Measurements from ENCODE around the gene LIN52.

Gene LIN52

DNA sequence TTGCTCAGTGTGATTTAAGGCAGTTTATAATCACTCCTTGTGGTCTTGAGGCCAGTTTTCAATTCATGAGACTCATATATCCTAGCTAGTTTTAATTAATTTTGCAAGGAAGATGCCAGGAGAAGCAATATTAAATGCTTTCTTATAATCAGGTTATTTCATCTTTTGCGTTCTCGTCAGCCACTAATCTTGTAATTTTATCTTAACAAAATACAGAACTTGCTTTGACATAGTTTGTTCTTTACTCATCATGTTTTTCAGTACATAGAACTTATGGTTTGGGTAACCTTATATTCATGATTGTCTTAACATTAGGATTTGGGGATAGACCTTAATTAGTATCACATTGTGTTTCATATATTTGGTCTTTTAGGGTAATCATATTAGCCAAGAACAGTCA is 76.0 kb downstream of the LIN52 start:
- Mint-ChIP-seq H3K4me1 (peaks cover 6% of the 10 kb centered on the region), H3K36me3 (ENCODE audit: insufficient read depth) (peaks cover 4% of the 10 kb centered on the region), H3K27me3 (no peaks in the 10 kb centered on the region), H3K9me3 (no peaks in the 10 kb centered on the region), H3K27ac (ENCODE audit: low read depth) (no peak overlapping the region), H3K4me3 (no peak overlapping the region)
- DNase-seq (ENCODE audit: low spot score in 2 of 2): no peak
- no peak for ATAC-seq (replicated peaks; ENCODE audit: extremely low read depth, poor library complexity, severe bottlenecking)

DNA sequence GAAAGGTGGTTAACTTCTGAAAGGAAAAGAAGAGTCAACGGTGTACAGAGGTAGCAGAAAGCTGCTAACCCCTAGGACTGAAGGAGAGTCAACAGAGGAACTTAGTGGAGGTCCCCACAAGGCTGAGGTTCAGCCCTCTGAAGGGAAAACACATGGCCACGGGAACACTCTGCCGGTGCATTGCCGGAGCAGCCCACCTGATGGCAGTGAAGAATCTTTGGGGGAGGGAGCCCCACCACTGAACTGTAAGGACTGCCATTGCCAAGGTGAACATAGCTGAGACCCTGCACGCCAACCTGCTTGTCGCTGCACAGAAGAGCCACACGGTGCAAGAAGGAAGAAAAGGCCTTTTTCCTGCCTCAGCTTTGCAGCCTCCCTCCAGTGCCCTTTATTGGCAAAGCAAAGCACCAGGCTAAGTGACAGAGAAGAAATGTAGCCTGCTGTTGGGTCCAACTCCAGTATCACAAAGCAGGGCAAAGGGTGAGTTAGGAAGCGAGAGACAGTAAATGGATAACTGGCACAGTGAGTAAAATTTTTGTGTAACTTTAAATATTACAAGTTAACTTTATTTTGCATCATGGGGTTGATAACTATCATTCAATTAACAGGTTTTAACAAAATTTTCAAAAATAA is 76.9 kb downstream of the LIN52 start:
- Mint-ChIP-seq H3K36me3 (ENCODE audit: insufficient read depth) (peaks cover 5% of the 10 kb centered on the region), H3K4me3 (no peak overlapping the region), H3K27ac (ENCODE audit: low read depth) (no peak overlapping the region), H3K4me1 (peaks cover 3% of the 10 kb centered on the region), H3K9me3 (no peaks in the 10 kb centered on the region), H3K27me3 (no peaks in the 10 kb centered on the region)
- DNase-seq (ENCODE audit: low spot score in 2 of 2) (no peak), ATAC-seq (replicated peaks; ENCODE audit: extremely low read depth, poor library complexity, severe bottlenecking) (no peak)

GRCh38 chr14:74169906-74170305 is 85.2 kb downstream of the LIN52 start:
- H3K27ac Mint-ChIP-seq (ENCODE audit: low read depth): no peak overlapping the region
- H3K4me1 Mint-ChIP-seq: peaks cover 5% of the 10 kb centered on the region
- H3K36me3 Mint-ChIP-seq (ENCODE audit: insufficient read depth): peaks cover 1% of the 10 kb centered on the region
- no peak for ATAC-seq (replicated peaks; ENCODE audit: extremely low read depth, poor library complexity, severe bottlenecking)
- H3K9me3 Mint-ChIP-seq: no peaks in the 10 kb centered on the region
- DNase-seq (ENCODE audit: low spot score in 2 of 2): no peak
- no peak overlapping the region for H3K4me3 Mint-ChIP-seq
- no peaks in the 10 kb centered on the region for H3K27me3 Mint-ChIP-seq

DNA sequence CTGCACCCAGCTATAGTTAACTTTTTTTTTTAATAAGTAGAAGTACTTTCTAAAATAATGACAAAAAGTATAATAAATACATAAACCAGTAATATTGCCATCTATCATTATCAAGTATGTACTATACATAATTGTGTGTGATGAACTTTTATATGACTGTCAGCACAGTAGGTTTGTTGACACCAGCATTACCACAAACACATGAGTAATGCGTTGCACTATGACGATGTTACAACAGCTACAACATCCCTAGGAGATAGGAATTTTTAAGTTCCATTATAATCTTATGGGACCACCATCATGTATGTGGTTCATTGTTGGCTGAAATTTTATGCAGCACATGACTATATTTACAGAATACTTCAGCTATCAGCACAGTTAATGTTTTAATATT is 91.6 kb downstream of the LIN52 start:
- Mint-ChIP-seq H3K9me3 (no peaks in the 10 kb centered on the region), H3K36me3 (ENCODE audit: insufficient read depth) (peaks cover 6% of the 10 kb centered on the region), H3K27ac (ENCODE audit: low read depth) (no peak overlapping the region), H3K4me3 (no peak overlapping the region), H3K27me3 (no peaks in the 10 kb centered on the region), H3K4me1 (no peaks in the 10 kb centered on the region)
- no peak for DNase-seq (ENCODE audit: low spot score in 2 of 2)
- ATAC-seq (replicated peaks; ENCODE audit: extremely low read depth, poor library complexity, severe bottlenecking): no peak

DNA sequence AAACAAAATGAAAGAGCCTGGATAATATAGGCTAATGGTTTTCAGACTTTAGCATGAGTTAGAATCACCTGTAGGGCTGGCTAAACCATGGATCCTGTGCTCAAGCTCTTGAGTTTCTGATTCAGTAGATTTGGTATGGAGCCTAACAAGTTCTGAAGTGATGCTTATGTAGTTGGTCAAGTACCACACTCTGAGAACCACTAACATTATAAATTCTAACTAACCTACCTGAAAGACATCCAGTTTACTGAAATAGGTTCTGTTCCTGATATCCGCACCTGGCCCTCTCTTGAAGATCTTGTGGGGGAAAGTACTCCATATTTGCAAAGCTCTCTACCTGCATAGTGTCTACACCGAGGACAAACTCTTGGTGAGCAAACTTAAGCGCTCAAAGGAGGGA is 95.1 kb downstream of the LIN52 start:
- Mint-ChIP-seq H3K27me3 (no peaks in the 10 kb centered on the region), H3K4me1 (no peaks in the 10 kb centered on the region), H3K9me3 (no peaks in the 10 kb centered on the region), H3K27ac (ENCODE audit: low read depth) (no peak overlapping the region), H3K36me3 (ENCODE audit: insufficient read depth) (peaks cover 10% of the 10 kb centered on the region), H3K4me3 (no peak overlapping the region)
- ATAC-seq (replicated peaks; ENCODE audit: extremely low read depth, poor library complexity, severe bottlenecking) (no peak), DNase-seq (ENCODE audit: low spot score in 2 of 2) (no peak)

GRCh38 chr14:74190927-74191575 is 106.3 kb downstream of the LIN52 start:
- ATAC-seq (replicated peaks; ENCODE audit: extremely low read depth, poor library complexity, severe bottlenecking) (no peak), DNase-seq (ENCODE audit: low spot score in 2 of 2) (no peak)
- Mint-ChIP-seq H3K4me1 (no peaks in the 10 kb centered on the region), H3K36me3 (ENCODE audit: insufficient read depth) (peaks cover 8% of the 10 kb centered on the region), H3K27ac (ENCODE audit: low read depth) (no peak overlapping the region), H3K4me3 (no peak overlapping the region), H3K27me3 (no peaks in the 10 kb centered on the region), H3K9me3 (no peaks in the 10 kb centered on the region)

GRCh38 chr14:74194506-74195274 is 109.9 kb downstream of the LIN52 start:
- ATAC-seq (replicated peaks; ENCODE audit: extremely low read depth, poor library complexity, severe bottlenecking): no peak
- H3K27ac Mint-ChIP-seq (ENCODE audit: low read depth): no peak overlapping the region
- no peaks in the 10 kb centered on the region for H3K9me3 Mint-ChIP-seq
- no peak overlapping the region for H3K4me3 Mint-ChIP-seq
- H3K4me1 Mint-ChIP-seq: no peaks in the 10 kb centered on the region
- H3K36me3 Mint-ChIP-seq (ENCODE audit: insufficient read depth): peaks cover 14% of the 10 kb centered on the region
- no peak for DNase-seq (ENCODE audit: low spot score in 2 of 2)
- no peaks in the 10 kb centered on the region for H3K27me3 Mint-ChIP-seq

- ATAC-seq (replicated peaks; ENCODE audit: extremely low read depth, poor library complexity, severe bottlenecking): no peak
- H3K9me3 Mint-ChIP-seq: no peaks in the 10 kb centered on the region
- peaks cover 13% of the 10 kb centered on the region for H3K36me3 Mint-ChIP-seq (ENCODE audit: insufficient read depth)
Measured at GRCh38 chr14:74195623-74196022, 110.9 kb downstream of the LIN52 start.

GRCh38 chr14:74198441-74199234 is 113.9 kb downstream of the LIN52 start:
- DNase-seq (ENCODE audit: low spot score in 2 of 2) (no peak), ATAC-seq (replicated peaks; ENCODE audit: extremely low read depth, poor library complexity, severe bottlenecking) (no peak)
- H3K27ac Mint-ChIP-seq (ENCODE audit: low read depth): no peak overlapping the region
- H3K9me3 Mint-ChIP-seq: no peaks in the 10 kb centered on the region
- no peaks in the 10 kb centered on the region for H3K4me1 Mint-ChIP-seq
- H3K36me3 Mint-ChIP-seq (ENCODE audit: insufficient read depth): peaks cover 6% of the 10 kb centered on the region
- H3K4me3 Mint-ChIP-seq: no peak overlapping the region
- no peaks in the 10 kb centered on the region for H3K27me3 Mint-ChIP-seq

More at GRCh38 chr14:74195623-74196022, 110.9 kb downstream of the LIN52 start:
- DNase-seq (ENCODE audit: low spot score in 2 of 2): no peak
- Mint-ChIP-seq H3K4me1 (no peaks in the 10 kb centered on the region), H3K27me3 (no peaks in the 10 kb centered on the region), H3K27ac (ENCODE audit: low read depth) (no peak overlapping the region), H3K4me3 (no peak overlapping the region)

GRCh38 chr14:74202113-74202512 is 117.4 kb downstream of the LIN52 start:
- Mint-ChIP-seq H3K4me3 (no peak overlapping the region), H3K27me3 (no peaks in the 10 kb centered on the region), H3K27ac (ENCODE audit: low read depth) (no peak overlapping the region), H3K9me3 (no peaks in the 10 kb centered on the region), H3K36me3 (ENCODE audit: insufficient read depth) (peaks cover 6% of the 10 kb centered on the region), H3K4me1 (no peaks in the 10 kb centered on the region)
- ATAC-seq (replicated peaks; ENCODE audit: extremely low read depth, poor library complexity, severe bottlenecking): no peak
- no peak for DNase-seq (ENCODE audit: low spot score in 2 of 2)

- DNase-seq (ENCODE audit: low spot score in 2 of 2) (no peak), ATAC-seq (replicated peaks; ENCODE audit: extremely low read depth, poor library complexity, severe bottlenecking) (no peak)
- no peaks in the 10 kb centered on the region for H3K4me1 Mint-ChIP-seq
- peak overlapping the region; percentile 61 for H3K27ac Mint-ChIP-seq (ENCODE audit: low read depth)
- H3K27me3 Mint-ChIP-seq: peaks cover 3% of the 10 kb centered on the region
- no peak overlapping the region for H3K4me3 Mint-ChIP-seq
- no peaks in the 10 kb centered on the region for H3K9me3 Mint-ChIP-seq
- peaks cover 6% of the 10 kb centered on the region for H3K36me3 Mint-ChIP-seq (ENCODE audit: insufficient read depth)
Measured at GRCh38 chr14:74203639-74204038, 118.9 kb downstream of the LIN52 start.

GRCh38 chr14:74204491-74204890 is 119.7 kb downstream of the LIN52 start:
- no peaks in the 10 kb centered on the region for H3K36me3 Mint-ChIP-seq (ENCODE audit: insufficient read depth)
- DNase-seq (ENCODE audit: low spot score in 2 of 2): no peak
- H3K4me1 Mint-ChIP-seq: no peaks in the 10 kb centered on the region
- H3K4me3 Mint-ChIP-seq: no peak overlapping the region
- no peak overlapping the region for H3K27ac Mint-ChIP-seq (ENCODE audit: low read depth)
- H3K9me3 Mint-ChIP-seq: no peaks in the 10 kb centered on the region
- peaks cover 10% of the 10 kb centered on the region for H3K27me3 Mint-ChIP-seq
- ATAC-seq (replicated peaks; ENCODE audit: extremely low read depth, poor library complexity, severe bottlenecking): no peak

Data from central memory CD8-positive, alpha-beta T cell (primary cell).